OCI-LY7 (cell line): ENCODE measurements around the gene COLQ. TPM values are rescaled to one million over a fixed set of nuclear protein-coding genes. Genes with fewer than 3 reads are reported as not detected.

Experiments
- BruUV-seq: library from RNA; stranded (reverse); fragments of 400-500 nt; replicated peaks from 2 replicates; lab custom pipeline; 2021; lab: Mats Ljungman, UMichigan
- CTCF ChIA-PET: fragments of 300-600 bp; sonication (Branson Sonifier 250); formaldehyde crosslinking; loops from one replicate; lab custom pipeline; 2022; ENCODE audit warnings: antibody characterized with exemption; ENCODE audit not compliant: unreplicated experiment; lab: Charles Lee
- POLR2A ChIA-PET: fragments of 300-600 bp; sonication (Branson Sonifier 250); formaldehyde crosslinking; loops from one replicate; lab custom pipeline; 2022; ENCODE audit warnings: antibody characterized with exemption; lab: Charles Lee
- DNase-seq: peaks from one replicate; pipeline ENCODE4 v3.0.0-alpha.2; 2015; ENCODE audit warnings: low spot score
- H2AFZ ChIP-seq: fragments of 200-600 bp; sonication (generic), shearing (Covaris generic); 2 replicates; pipeline ENCODE4 v1.6.1; 2014; ENCODE audit warnings: mild to moderate bottlenecking, antibody characterized with exemption, low read length, moderate library complexity
- H3K27ac ChIP-seq: fragments of 200-600 bp; sonication (generic); 2 replicates; pipeline ENCODE4 v1.5.1; 2014; ENCODE audit warnings: mixed run types, low read depth, mild to moderate bottlenecking, moderate library complexity, low read length, inconsistent platforms; ENCODE audit not compliant: poor library complexity, severe bottlenecking
- H3K36me3 ChIP-seq: fragments of 200-600 bp; sonication (generic); 2 replicates; pipeline ENCODE4 v1.6.1; 2014; ENCODE audit warnings: mild to moderate bottlenecking, antibody characterized with exemption, low read length, moderate library complexity, mixed read lengths; ENCODE audit not compliant: insufficient read depth
- H3K4me1 ChIP-seq: fragments of 200-600 bp; sonication (generic); 2 replicates; pipeline ENCODE4 v1.5.1; 2014; ENCODE audit warnings: mild to moderate bottlenecking, low read length; ENCODE audit not compliant: insufficient read depth, poor library complexity, severe bottlenecking
- H3K4me2 ChIP-seq: fragments of 200-600 bp; sonication (generic); 2 replicates; pipeline ENCODE4 v1.6.1; 2014; ENCODE audit warnings: mild to moderate bottlenecking, low read length
- H3K4me3 ChIP-seq: fragments of 200-600 bp; sonication (generic); 2 replicates; pipeline ENCODE4 v1.5.1; 2014; ENCODE audit warnings: mild to moderate bottlenecking, low read depth, low read length; ENCODE audit not compliant: poor library complexity, severe bottlenecking
- H3K79me2 ChIP-seq: fragments of 200-600 bp; sonication (generic); 2 replicates; pipeline ENCODE4 v1.6.1; 2016; ENCODE audit warnings: low read depth, mild to moderate bottlenecking, low read length, moderate library complexity, mixed read lengths; ENCODE audit not compliant: insufficient read depth
- H3K9me2 ChIP-seq: fragments of 200-600 bp; sonication (generic); 2 replicates; pipeline ENCODE4 v1.6.1; 2016; ENCODE audit warnings: mild to moderate bottlenecking, low read length, mixed read lengths; ENCODE audit not compliant: insufficient read depth
- H3K9me3 ChIP-seq: fragments of 200-600 bp; sonication (generic); 2 replicates; pipeline ENCODE4 v1.6.1; 2014; ENCODE audit warnings: mild to moderate bottlenecking, mixed run types, low read length, mixed read lengths
- H4K20me1 ChIP-seq: fragments of 200-600 bp; sonication (generic); 2 replicates; pipeline ENCODE4 v1.6.1; 2014; ENCODE audit warnings: mild to moderate bottlenecking, antibody characterized with exemption, low read length, moderate library complexity, mixed read lengths; ENCODE audit not compliant: insufficient read depth
- EZH2phosphoT487 ChIP-seq: fragments of 200-600 bp; sonication (generic); IDR thresholded peaks from 2 replicates; pipeline ENCODE4 v1.6.1; 2018; ENCODE audit warnings: low read depth, borderline replicate concordance, mild to moderate bottlenecking, mixed run types, antibody characterized with exemption, low read length, moderate library complexity, mixed read lengths
- intact Hi-C: fragments of 100-400 bp; cut with micrococcal nuclease; formaldehyde crosslinking; loops from one replicate; pipeline ENCODE4 v1.10.0; 2022; ENCODE audit not compliant: unreplicated experiment
- total RNA-seq, 2 experiments: library from RNA; depleted of rRNA in 1 of 2; stranded (reverse); fragments of >200 nt in 1 of 2; shearing (Covaris generic) in 1 of 2; gene quantifications; 2 replicates each; pipeline ENCODE4 v1.2.3, GENCODE V29; 2014 to 2022
- TF ChIP-seq, protein P1 (sequence below): fragments of 200-600 bp; sonication (generic); conservative IDR thresholded peaks from 2 replicates; pipeline ENCODE4 v1.5.1; 2014; ENCODE audit warnings: mild to moderate bottlenecking, antibody characterized with exemption, low read length, moderate library complexity, mixed read lengths

The COLQ gene
- total RNA-seq, 2 experiments from 2014 or later = 0.42 to 1.4 TPM

- no peaks in the 10 kb centered on the region for H3K9me2 ChIP-seq
- ChIA-PET CTCF (no interaction called here), POLR2A (interaction anchor here (0.8 kb wide), 1 partner anchor 65 kb away, joined by 4 read pairs; no protein-coding TSS in a partner anchor)
- BruUV-seq = no TSS peak
- intact Hi-C loops = no loop called here
- no peak overlapping the region for H3K27ac ChIP-seq
- no peaks in the 10 kb centered on the region for H3K9me3 ChIP-seq
- DNase-seq = no peak
- TF ChIP-seq EZH2phosphoT487 = no peak
- TF ChIP-seq, protein P1, sequence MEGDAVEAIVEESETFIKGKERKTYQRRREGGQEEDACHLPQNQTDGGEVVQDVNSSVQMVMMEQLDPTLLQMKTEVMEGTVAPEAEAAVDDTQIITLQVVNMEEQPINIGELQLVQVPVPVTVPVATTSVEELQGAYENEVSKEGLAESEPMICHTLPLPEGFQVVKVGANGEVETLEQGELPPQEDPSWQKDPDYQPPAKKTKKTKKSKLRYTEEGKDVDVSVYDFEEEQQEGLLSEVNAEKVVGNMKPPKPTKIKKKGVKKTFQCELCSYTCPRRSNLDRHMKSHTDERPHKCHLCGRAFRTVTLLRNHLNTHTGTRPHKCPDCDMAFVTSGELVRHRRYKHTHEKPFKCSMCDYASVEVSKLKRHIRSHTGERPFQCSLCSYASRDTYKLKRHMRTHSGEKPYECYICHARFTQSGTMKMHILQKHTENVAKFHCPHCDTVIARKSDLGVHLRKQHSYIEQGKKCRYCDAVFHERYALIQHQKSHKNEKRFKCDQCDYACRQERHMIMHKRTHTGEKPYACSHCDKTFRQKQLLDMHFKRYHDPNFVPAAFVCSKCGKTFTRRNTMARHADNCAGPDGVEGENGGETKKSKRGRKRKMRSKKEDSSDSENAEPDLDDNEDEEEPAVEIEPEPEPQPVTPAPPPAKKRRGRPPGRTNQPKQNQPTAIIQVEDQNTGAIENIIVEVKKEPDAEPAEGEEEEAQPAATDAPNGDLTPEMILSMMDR = no peak
- no peak overlapping the region for H2AFZ ChIP-seq
- H3K4me3 ChIP-seq = no peak overlapping the region
- H4K20me1 ChIP-seq = no peaks in the 10 kb centered on the region
- no peaks in the 10 kb centered on the region for H3K36me3 ChIP-seq
- H3K4me1 ChIP-seq = no peaks in the 10 kb centered on the region
- no peaks in the 10 kb centered on the region for H3K79me2 ChIP-seq
- no peak overlapping the region for H3K4me2 ChIP-seq
Measured at GRCh38 chr3:15525790-15526189, 4.3 kb upstream of the COLQ start.

GRCh38 chr3:15523660-15524417 is 2.3 kb upstream of the COLQ start:
- intact Hi-C loops = no loop called here
- POLR2A ChIA-PET = interaction anchor here (0.7 to 0.9 kb wide), 2 partner anchors 14 to 36 kb away, joined by 3 read pairs; no protein-coding TSS in a partner anchor
- BruUV-seq = no TSS peak

More at GRCh38 chr3:15523660-15524417, 2.3 kb upstream of the COLQ start:
- Histone ChIP-seq H3K79me2 (no peaks in the 10 kb centered on the region), H3K4me3 (no peak overlapping the region), H3K9me2 (no peaks in the 10 kb centered on the region), H3K9me3 (no peaks in the 10 kb centered on the region), H3K36me3 (no peaks in the 10 kb centered on the region), H3K27ac (no peak overlapping the region), H4K20me1 (no peaks in the 10 kb centered on the region), H3K4me2 (no peak overlapping the region), H2AFZ (no peak overlapping the region), H3K4me1 (no peaks in the 10 kb centered on the region)
- no peak for DNase-seq
- no peak for TF ChIP-seq EZH2phosphoT487
- TF ChIP-seq, protein P1 = no peak
- CTCF ChIA-PET = no interaction called here
